ENCODE data around the gene KRT6C. TPM values are rescaled to one million over a fixed set of nuclear protein-coding genes. Genes with fewer than 3 reads are reported as not detected.

KRT6C gene
- polyA plus RNA-seq, 1 of the 3 experiments (the other 2 are of a cell fraction): not detected

DNA sequence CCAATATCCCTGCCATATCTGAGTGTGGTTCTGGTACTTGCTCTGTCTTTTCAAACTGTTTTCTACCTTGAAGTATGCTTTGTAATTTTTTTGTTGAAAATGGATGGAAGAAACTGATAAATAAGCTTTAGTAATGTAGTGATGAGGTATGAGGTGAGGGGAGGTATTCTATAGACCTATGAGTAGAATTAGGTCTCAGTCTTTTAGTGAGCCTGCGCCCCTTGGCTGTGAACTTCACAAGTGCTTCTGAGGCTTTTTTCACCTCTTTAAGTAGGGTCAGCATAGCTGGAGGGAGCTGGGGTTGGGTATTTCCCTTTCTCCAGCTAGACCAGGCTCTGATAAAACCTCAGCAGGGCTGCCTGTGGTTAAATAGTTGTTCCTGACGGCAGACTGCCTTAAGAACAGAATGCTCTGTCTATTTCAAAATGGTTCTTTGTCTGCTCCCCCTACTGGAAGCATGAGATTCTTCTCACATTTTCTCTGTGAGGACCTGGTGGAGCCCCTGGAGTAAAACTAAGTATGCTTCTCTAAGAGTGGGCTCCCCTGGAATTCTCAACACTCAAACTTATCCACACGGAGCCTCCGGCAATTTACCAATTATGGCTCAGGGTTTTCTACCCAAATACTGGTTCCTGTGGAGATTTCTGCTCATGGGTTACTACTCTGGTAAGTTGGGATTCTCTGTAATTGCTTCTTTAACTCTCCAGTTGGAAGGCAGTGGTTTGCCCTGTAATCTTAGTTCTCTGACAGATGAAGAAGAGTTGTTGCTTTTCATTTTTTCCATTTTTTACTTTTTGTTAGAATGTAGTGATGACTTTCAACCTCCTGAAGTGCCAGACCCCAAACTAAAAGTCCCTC lies 33.5 kb upstream of the KRT6C start:
- TF ChIP-seq SMC3 (IDR thresholded peaks at IDR 0.05; ENCODE audit: low read depth, low read length): peak; percentile 38; the same call in 1 of the 2 replicates
- TF ChIP-seq GABPA (IDR thresholded peaks at IDR 0.05; ENCODE audit: low read depth): no peak
- TF ChIP-seq CTCF (IDR thresholded peaks at IDR 0.05): peak; percentile 61
- TF ChIP-seq RAD21 (IDR thresholded peaks at IDR 0.05; ENCODE audit: low read length): peak; percentile 48
- no peak for TF ChIP-seq YY1 (IDR thresholded peaks at IDR 0.05; ENCODE audit: low read depth)
- TF ChIP-seq, protein P1, sequence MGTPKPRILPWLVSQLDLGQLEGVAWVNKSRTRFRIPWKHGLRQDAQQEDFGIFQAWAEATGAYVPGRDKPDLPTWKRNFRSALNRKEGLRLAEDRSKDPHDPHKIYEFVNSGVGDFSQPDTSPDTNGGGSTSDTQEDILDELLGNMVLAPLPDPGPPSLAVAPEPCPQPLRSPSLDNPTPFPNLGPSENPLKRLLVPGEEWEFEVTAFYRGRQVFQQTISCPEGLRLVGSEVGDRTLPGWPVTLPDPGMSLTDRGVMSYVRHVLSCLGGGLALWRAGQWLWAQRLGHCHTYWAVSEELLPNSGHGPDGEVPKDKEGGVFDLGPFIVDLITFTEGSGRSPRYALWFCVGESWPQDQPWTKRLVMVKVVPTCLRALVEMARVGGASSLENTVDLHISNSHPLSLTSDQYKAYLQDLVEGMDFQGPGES (IDR thresholded peaks at IDR 0.05; ENCODE audit: low read depth, low read length): no peak
- TF ChIP-seq, protein P2, sequence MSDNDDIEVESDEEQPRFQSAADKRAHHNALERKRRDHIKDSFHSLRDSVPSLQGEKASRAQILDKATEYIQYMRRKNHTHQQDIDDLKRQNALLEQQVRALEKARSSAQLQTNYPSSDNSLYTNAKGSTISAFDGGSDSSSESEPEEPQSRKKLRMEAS (IDR thresholded peaks at IDR 0.05; ENCODE audit: low read depth): no peak
- TF ChIP-seq FOXM1 (IDR thresholded peaks at IDR 0.05; ENCODE audit: low read depth): no peak
- Histone ChIP-seq H3K4me2 (no peak overlapping the region), H4K20me1 (ENCODE audit: insufficient read depth) (no peaks in the 10 kb centered on the region), H3K4me3 (ENCODE audit: low read depth in 2 of 2, low read length in 1 of 2) (no peak overlapping the region), H2AFZ (ENCODE audit: low read depth) (no peak overlapping the region), H3K36me3 (replicated peaks in 1 of 2; ENCODE audit: control insufficient read depth in 1 of 2, insufficient read depth in 2 of 2, low read length in 1 of 2) (no peaks in the 10 kb centered on the region), H3K9me3 (0 out of 2 replicates have a peak, but pooled peaks cover 3% of the 10 kb centered on the region), H3F3A (replicated peaks; ENCODE audit: insufficient read depth) (no peaks in the 10 kb centered on the region), H3K4me1 (ENCODE audit: control insufficient read depth in 1 of 2, insufficient read depth in 2 of 2, low read depth in 1 of 2, low read length in 1 of 2) (no peaks in the 10 kb centered on the region), H3K27me3 (ENCODE audit: insufficient read depth) (peaks cover 5% of the 10 kb centered on the region; the same call in 1 of the 2 replicates), H3K9ac (no peak overlapping the region), H3K79me2 (ENCODE audit: insufficient read depth) (no peaks in the 10 kb centered on the region), H3K9me2 (no peaks in the 10 kb centered on the region), H3K27ac (ENCODE audit: low read depth in 2 of 2, low read length in 1 of 2) (no peak overlapping the region)
- WGBS (ENCODE audit: low lambda C conversion rate): 31% methylated on average over 4 of the region's 4 CpGs
- POLR2A ChIA-PET: no interaction called here
- peak; percentile 49 for DNase-seq
- CTCF ChIA-PET: interaction anchor here (0.6 to 2.6 kb wide), 17 partner anchors 8 to 1352 kb away, joined by 3 to 15 read pairs (median 3); no protein-coding TSS in a partner anchor

GRCh38 chr12:52502877-52503276 lies 29.3 kb upstream of the KRT6C start:
- no peaks in the 10 kb centered on the region for H3K9me2 ChIP-seq
- no peak overlapping the region for H3K27ac ChIP-seq (ENCODE audit: low read depth in 2 of 2, low read length in 1 of 2)
- POLR2A ChIA-PET: no interaction called here
- H3K27me3 ChIP-seq (ENCODE audit: insufficient read depth): peaks cover 7% of the 10 kb centered on the region; the same call in 1 of the 2 replicates
- H4K20me1 ChIP-seq (ENCODE audit: insufficient read depth): no peaks in the 10 kb centered on the region
- H3K79me2 ChIP-seq (ENCODE audit: insufficient read depth): no peaks in the 10 kb centered on the region
- H3F3A ChIP-seq (replicated peaks; ENCODE audit: insufficient read depth): no peaks in the 10 kb centered on the region
- H3K9me3 ChIP-seq: 0 out of 2 replicates have a peak, but pooled peaks cover 3% of the 10 kb centered on the region
- DNase-seq: no peak
- H3K4me2 ChIP-seq: no peak overlapping the region
- CTCF ChIA-PET: no interaction called here
- WGBS (ENCODE audit: low lambda C conversion rate): 15% methylated on average over 1 of the region's 1 CpG
- TF ChIP-seq RXRA (IDR thresholded peaks at IDR 0.05; ENCODE audit: borderline replicate concordance, low read depth) (no peak), RCOR1 (IDR thresholded peaks at IDR 0.05; ENCODE audit: low read length) (no peak), RAD21 (IDR thresholded peaks at IDR 0.05; ENCODE audit: low read length) (no peak), RFX5 (IDR thresholded peaks at IDR 0.05; ENCODE audit: low read length) (no peak), FOSL2 (IDR thresholded peaks at IDR 0.05; ENCODE audit: borderline replicate concordance, low read depth) (no peak), TAF1 (IDR thresholded peaks at IDR 0.05; ENCODE audit: borderline replicate concordance, low read depth, low read length) (no peak), POLR2AphosphoS5 (IDR thresholded peaks at IDR 0.05; ENCODE audit: low read depth, low read length) (no peak), SMC3 (IDR thresholded peaks at IDR 0.05; ENCODE audit: low read depth, low read length) (no peak), FOXM1 (IDR thresholded peaks at IDR 0.05; ENCODE audit: low read depth) (no peak), FOXJ3 (CRISPR knock-in tag; IDR thresholded peaks at IDR 0.05) (no peak), JUND (IDR thresholded peaks at IDR 0.05) (no peak), GATA2 (CRISPR knock-in tag; IDR thresholded peaks at IDR 0.05) (no peak), USF2 (IDR thresholded peaks at IDR 0.05; ENCODE audit: borderline replicate concordance, low read depth, low read length) (no peak), YY1 (IDR thresholded peaks at IDR 0.05; ENCODE audit: low read depth) (no peak), TCF12 (IDR thresholded peaks at IDR 0.05) (no peak), TEAD4 (IDR thresholded peaks at IDR 0.05; ENCODE audit: borderline replicate concordance, insufficient read depth) (no peak), GABPA (IDR thresholded peaks at IDR 0.05; ENCODE audit: low read depth) (no peak)
- H3K4me3 ChIP-seq (ENCODE audit: low read depth in 2 of 2, low read length in 1 of 2): no peak overlapping the region
- no peak overlapping the region for H3K9ac ChIP-seq
- no peaks in the 10 kb centered on the region for H3K36me3 ChIP-seq (replicated peaks in 1 of 2; ENCODE audit: control insufficient read depth in 1 of 2, insufficient read depth in 2 of 2, low read length in 1 of 2)
- no peaks in the 10 kb centered on the region for H3K4me1 ChIP-seq (ENCODE audit: control insufficient read depth in 1 of 2, insufficient read depth in 2 of 2, low read depth in 1 of 2, low read length in 1 of 2)
- no peak overlapping the region for H2AFZ ChIP-seq (ENCODE audit: low read depth)
